ENCODE measurements around the gene KCNQ4. TPM values are rescaled to one million over a fixed set of nuclear protein-coding genes. Genes with fewer than 3 reads are reported as not detected.

KCNQ4 gene
- total and polyA plus RNA-seq, 2 of the 8 experiments (the other 6 are each of a cell fraction or from before 2014, with no cell fraction given), result 2.2 to 3.9 TPM

DNA sequence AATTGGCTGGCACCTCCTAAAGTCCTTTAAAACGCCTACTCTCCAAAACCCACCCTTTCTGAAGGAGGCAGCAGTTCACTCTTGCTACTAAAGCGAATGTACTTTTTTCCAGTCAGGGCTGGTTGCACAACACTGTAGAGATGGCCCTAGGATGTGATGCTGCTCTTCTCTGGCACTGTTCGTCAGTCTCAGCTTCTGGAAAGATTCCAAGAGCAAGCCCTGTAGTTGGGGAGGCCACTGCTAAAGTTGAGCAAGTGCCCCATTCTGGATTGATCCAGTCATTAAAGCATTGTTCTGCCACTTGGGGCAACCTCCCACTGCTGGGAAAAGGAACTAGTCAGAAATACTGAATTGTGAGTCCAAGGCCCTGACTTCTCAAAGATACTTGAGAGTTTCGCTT is 28.5 kb upstream of the KCNQ4 start:
- H3K23me2 ChIP-seq (ENCODE audit: low read depth, low read length), result no peaks in the 10 kb centered on the region; the same call in 1 of the 2 replicates
- 92% methylated on average over 4 of the region's 4 CpGs; no CpG with 5 or more reads in 1 of the 2 experiments for WGBS, 2 experiments (ENCODE audit: extremely low coverage in 1 of 2, insufficient coverage in 1 of 2, insufficient read length in 1 of 2, insufficient replicate concordance in 2 of 2, low coverage in 1 of 2, low lambda C conversion rate in 2 of 2, missing lambda C conversion rate in 1 of 2)
- peaks cover 4 to 5% of the 10 kb centered on the region in 2 experiments for H4K20me1 ChIP-seq (replicated peaks in 1 of 2; ENCODE audit: control insufficient read depth in 1 of 2, insufficient read depth in 2 of 2, low read length in 2 of 2)
- H3K4me2 ChIP-seq (ENCODE audit: insufficient read depth in 1 of 2, low read depth in 2 of 2, low read length in 2 of 2), result no peak overlapping the region
- CTCF ChIA-PET (ENCODE audit: partially characterized antibody), result interaction anchor here (1.3 to 15.0 kb wide), 6 partner anchors 10 to 94 kb away, joined by 3 to 140 read pairs (median 6); no protein-coding TSS in a partner anchor
- H2BK12ac ChIP-seq (ENCODE audit: low read depth, low read length), result no peak overlapping the region
- H3K79me1 ChIP-seq (ENCODE audit: low read depth, low read length), result peaks cover 7% of the 10 kb centered on the region; the same call in 1 of the 2 replicates
- no peak overlapping the region for H2AK5ac ChIP-seq (ENCODE audit: low read depth, low read length)
- H2AFZ ChIP-seq (ENCODE audit: low read length), result no peak overlapping the region
- no peak overlapping the region for H3K4me3 ChIP-seq (ENCODE audit: extremely low read depth in 1 of 4, insufficient read depth in 2 of 4, low read depth in 3 of 4, low read length in 4 of 4)
- H2BK120ac ChIP-seq (replicated peaks; ENCODE audit: low read depth, low read length), result no peak overlapping the region
- no peaks in the 10 kb centered on the region for H3K27me3 ChIP-seq (replicated peaks in 1 of 4; ENCODE audit: control insufficient read depth in 3 of 4, extremely low read depth in 1 of 4, insufficient read depth in 3 of 4, low read length in 3 of 4)
- H2BK5ac ChIP-seq (ENCODE audit: low read depth, low read length), result no peak overlapping the region
- no peak overlapping the region for H3K18ac ChIP-seq (ENCODE audit: extremely low read depth, low read length)
- POLR2A ChIA-PET (ENCODE audit: partially characterized antibody), result interaction anchor here (1.0 to 3.9 kb wide), 5 partner anchors 10 to 63 kb away, joined by 3 to 14 read pairs (median 7); partner anchors contain the start of gene NFYC
- H4K91ac ChIP-seq (replicated peaks; ENCODE audit: insufficient read length, low read length), result no peak overlapping the region
- no peak overlapping the region for H3K27ac ChIP-seq (ENCODE audit: low read depth, low read length)
- H3K23ac ChIP-seq (ENCODE audit: insufficient read length), result no peak overlapping the region
- DNase-seq (ENCODE audit: low read depth in 1 of 2, low spot score in 2 of 2), result no peak
- H2BK15ac ChIP-seq (ENCODE audit: low read length), result no peak overlapping the region
- H3K9ac ChIP-seq (replicated peaks in 1 of 4; ENCODE audit: extremely low read depth in 1 of 4, low read depth in 3 of 4, low read length in 3 of 4), result no peak overlapping the region
- FAIRE-seq, result no peak
- no peak overlapping the region for H4K8ac ChIP-seq (ENCODE audit: extremely low read depth, insufficient read depth, low read length)
- no peaks in the 10 kb centered on the region for H3K4me1 ChIP-seq (replicated peaks in 1 of 4; ENCODE audit: control insufficient read depth in 3 of 4, insufficient read depth in 4 of 4, low read length in 3 of 4)
- H3K4ac ChIP-seq (replicated peaks; ENCODE audit: insufficient read length, low read depth, low read length), result no peak overlapping the region
- no peaks in the 10 kb centered on the region for H3K79me2 ChIP-seq (ENCODE audit: control insufficient read depth in 1 of 2, insufficient read depth in 2 of 2, low read length in 2 of 2)
- H3K14ac ChIP-seq (ENCODE audit: insufficient read length), result no peak overlapping the region
- no peaks in the 10 kb centered on the region for H3K9me3 ChIP-seq (ENCODE audit: insufficient read depth in 2 of 2, low read depth in 1 of 2, low read length in 1 of 2)
- no peak overlapping the region for H3K56ac ChIP-seq (replicated peaks; ENCODE audit: insufficient read length, low read depth, low read length)
- H2BK20ac ChIP-seq (ENCODE audit: low read length), result no peak overlapping the region
- H3K36me3 ChIP-seq (ENCODE audit: control insufficient read depth in 2 of 4, insufficient read depth in 4 of 4, low read length in 3 of 4), result peaks cover 15 to 79% (median 61%) of the 10 kb centered on the region in 4 experiments; a peak in 7 of 8 replicates
- no peak overlapping the region for H4K5ac ChIP-seq (ENCODE audit: insufficient read length, low read depth, low read length)
- TF ChIP-seq CHD1 (IDR thresholded peaks at IDR 0.05; ENCODE audit: low read depth, low read length), result no peak
